ENCODE data around the gene SH3RF1.
"Not testable (repeated sequence)": the region's sequence is repeated elsewhere in the genome, so short reads cannot be mapped to it uniquely, and the experiment has no call there.

The SH3RF1 gene

DNA sequence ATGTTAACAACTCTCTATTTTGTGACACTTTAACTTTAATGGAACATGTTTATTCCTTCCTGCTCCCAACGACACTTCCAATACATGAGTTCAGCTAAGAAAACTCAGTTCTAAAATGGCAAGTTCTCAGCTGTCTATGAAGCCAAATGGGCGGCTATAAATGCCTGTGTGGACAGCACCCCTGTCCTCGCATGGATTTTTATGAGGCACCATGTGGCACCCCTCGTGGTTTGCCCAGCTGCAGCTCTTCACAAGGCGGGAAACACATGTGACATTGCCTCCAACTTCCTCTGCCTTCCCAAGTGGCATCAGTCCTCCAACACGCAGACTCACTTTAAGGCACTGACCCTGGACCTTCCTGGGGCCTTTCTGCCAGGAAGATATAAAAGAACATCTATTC is 48.0 kb downstream of the SH3RF1 start:
- no peak for DNase-seq

DNA sequence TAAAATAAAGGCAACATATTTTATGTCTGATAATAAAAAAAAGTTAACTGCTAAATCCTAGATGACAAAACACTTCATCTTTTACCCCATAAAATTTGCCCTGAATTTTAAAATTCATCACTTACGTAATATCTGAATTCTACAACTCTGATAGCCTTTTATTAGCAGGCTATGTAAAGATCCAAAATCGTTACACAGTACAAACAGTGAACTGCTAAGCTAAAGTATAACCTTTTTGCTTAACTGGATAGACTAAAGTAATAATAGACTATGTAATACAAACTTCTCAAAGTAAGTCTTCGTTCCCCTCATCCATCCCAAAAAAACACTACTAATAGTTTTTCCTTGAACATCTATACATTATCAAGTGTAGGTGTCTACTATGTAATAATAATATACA is 49.1 kb downstream of the SH3RF1 start:
- no peak for DNase-seq

DNA sequence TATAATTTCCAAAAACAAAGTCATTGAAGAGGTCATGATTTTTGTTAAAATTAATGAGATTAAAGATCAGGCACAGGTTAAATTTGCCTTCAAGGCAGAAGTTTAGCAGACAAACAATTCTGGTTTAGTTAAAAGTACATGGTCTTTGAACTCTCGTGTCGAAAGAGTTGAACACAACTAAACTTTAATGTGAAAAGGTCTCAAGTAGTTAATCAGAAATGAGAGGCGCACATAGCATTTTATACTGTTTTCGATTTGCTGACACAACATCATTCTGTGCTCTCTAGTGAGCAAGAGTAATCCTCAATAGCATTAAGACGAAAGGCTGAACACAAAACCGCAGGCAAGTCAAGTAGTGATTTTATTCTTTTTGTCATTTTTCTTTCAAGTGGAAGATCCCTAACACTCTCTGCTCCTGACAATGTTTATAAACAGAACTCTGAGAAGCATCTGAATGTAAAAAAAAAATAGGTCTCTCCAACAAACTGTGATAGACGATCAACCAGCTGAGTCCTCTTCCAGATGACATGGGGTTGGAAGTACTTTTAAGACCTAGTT is 49.8 kb downstream of the SH3RF1 start:
- no peak for DNase-seq

DNA sequence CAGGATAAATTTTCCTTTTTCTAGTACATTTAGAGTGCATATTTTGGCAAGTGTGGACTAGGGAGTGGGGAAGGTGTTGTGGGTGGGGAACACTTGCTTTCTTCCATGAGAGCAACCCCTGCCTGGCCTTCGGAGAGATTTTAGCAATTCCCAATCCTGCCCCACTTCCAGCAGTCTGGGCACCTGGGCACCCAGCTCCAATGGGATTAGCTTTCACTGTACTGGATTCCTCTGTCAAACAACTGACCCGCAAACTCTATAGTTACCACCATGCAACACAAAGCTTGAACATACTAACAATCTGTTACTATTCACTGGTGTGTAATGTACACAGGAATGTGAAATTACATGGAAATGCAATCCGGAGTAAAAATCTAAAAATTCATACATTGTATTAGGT is 50.3 kb downstream of the SH3RF1 start:
- DNase-seq: no peak

DNA sequence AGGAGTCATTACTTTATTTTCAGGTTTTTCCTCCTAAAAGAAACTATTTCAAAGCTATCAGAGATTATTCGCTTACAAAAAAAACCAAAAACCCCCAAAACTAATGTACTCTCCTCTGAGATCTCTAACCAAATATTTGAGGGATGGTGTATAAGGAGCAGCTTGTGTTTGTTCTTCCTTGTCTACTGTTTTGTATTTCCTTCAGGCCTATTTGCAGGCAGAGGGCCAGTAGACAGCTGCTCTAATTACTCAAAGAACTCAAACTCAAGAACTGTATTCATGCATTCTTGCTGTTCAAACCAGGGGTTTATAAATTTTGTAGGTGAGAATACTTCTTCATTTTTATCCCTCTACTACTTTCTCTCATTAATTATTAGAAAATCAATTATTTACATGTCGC is 51.3 kb downstream of the SH3RF1 start:
- no peak for DNase-seq

DNA sequence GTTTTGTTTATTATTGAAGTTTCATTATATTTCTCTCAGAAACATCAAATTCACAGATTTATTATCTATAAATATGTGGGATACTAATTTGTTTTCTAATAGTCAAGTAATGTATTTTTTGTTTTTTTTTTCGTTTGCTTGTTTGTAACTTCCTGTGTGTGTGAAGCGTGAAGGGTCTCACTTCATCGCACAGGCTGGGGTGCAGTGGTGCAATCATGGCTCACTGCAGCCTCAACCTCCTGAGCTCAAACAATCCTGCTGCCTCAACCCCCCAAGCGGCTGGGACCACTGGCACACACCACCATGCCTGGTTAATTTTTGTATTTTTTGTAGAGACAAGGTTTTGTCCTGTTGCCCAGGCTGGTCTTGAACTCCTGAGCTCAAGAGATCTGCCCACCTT is 55.1 kb downstream of the SH3RF1 start:
- no peak for DNase-seq

DNA sequence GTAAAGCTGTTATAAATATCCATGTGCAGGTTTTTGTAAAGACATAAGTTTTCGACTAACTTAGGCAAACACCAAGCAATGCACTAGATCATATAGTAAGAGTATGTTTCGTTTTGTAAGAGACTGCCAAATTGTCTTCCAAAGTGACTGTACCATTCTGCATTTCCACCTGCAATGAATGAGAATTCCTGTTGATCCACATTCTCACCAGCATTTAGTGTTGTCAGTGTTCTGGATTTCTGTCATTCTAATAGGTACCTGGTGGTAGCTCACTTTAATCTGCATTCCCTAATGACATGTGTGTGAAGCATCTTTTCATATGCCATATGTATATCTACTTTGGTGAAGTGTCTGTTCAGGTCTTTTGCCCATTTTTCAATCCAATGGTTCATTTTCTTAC is 57.8 kb downstream of the SH3RF1 start:
- no peak for DNase-seq

DNA sequence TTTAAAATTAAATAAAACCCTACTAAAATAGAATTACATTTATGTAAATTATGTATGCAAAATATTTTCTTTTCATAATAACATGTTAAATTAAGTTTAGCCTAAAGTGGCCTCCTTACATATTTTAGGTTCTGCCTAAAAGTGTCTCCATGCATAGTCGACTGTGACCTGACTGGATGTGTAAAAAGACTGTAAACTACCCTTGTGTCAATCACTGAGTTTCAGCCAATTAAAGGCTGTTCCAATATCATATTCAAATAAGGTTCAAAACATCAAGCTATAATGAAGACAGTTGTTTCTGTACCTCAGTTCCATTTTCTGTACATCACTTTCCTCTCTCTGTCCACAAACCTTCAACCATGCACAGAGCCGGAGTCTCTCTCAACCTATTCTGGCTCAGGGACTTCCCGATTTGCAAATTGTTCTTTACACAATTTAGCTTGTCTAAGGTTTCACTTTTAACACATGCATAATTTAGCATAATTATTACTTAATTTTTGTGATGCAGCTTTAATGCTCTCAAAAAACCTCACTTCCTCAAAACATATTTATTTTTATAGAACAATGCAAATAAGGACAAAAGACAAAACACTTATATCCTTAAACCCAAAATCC is 60.1 kb downstream of the SH3RF1 start:
- no peak for DNase-seq

DNA sequence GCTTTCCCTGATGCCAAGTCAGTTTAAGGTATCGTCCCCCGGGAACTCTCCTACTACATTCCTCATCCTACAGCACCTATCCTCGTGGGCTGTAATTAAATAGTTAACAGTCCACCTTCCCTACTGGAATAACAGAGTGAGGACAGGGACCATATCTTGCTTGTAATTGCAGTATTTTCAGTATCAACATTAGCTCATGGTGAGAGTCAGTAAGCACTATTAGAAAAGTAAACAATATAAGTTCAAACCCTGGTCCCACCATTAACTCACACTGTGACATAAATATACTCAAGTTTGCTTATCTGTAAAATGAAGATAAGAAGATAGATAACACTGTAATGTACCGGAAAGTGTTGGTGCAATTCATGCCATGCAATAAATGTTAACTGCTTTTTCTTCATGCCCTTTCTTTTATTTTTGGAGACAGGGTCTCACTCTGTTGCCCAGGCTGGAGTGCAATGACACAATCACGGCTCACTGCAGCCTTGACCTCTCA is 61.3 kb downstream of the SH3RF1 start:
- DNase-seq: no peak

DNA sequence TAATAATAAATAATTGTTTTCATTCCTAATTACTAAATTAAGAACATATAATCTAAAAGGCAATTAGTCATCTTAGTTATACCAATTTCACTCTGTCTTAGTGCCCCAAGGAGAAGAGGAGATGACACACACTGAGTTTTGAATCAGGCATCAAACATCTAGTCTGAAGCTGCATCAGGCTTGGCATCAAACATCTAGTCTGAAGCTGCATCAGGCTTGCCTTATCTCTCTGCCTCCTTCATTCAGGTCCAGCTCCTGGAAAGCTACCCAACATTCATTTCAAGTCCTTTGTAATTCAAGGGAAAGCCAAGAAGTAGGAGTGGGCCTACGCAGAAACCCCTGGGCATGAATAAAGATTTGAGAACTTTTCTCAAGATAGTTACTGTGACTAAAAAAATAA is 62.2 kb downstream of the SH3RF1 start:
- no peak for DNase-seq

DNA sequence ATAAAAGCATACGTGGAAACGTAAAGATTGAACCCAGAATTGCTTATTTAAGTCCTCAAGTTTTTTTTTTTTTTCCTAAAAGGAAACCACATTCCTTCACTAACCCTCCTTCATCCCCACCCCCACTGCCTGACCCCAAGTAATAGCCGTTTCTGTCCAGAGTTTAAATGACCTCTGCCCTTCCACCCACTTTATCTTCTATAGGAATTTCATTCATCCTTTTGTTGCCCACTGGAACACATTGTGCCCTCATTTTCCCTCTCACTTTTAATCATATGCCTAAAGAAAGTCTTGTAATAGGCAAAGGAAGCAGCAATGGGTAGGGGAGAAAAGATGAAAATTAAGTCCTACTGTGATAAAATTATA is 62.7 kb downstream of the SH3RF1 start:
- no peak for DNase-seq

DNA sequence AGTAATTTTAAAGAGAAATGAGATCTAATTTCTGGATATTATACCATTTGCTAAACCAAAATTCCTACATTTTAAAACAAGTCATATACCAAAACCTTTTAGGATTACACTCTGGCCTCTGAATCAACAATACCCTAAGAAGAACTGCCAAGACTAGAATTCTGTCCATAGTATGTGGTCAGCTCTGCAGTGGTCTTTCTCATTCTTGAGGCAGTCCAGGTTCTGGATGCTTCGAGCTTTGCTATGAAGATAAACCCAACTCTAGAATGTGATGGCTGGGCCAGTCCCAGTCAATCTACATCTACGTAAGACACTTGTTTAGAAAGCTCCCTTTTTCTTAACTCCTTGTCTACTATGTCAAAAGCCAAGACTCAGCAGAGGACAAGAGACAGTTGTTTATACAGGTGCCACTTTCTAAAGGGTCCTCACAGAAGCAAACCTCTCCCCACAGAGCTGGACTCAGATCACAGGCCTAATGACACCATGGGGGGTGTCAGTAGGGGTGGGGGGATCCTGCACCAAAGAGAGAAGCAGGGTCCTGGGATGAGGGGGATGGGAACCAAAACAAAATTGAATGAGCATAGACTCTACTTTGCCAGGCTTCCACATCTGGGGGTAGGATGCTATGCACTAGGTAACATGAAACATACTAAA is 63.2 kb downstream of the SH3RF1 start:
- no peak for DNase-seq

DNA sequence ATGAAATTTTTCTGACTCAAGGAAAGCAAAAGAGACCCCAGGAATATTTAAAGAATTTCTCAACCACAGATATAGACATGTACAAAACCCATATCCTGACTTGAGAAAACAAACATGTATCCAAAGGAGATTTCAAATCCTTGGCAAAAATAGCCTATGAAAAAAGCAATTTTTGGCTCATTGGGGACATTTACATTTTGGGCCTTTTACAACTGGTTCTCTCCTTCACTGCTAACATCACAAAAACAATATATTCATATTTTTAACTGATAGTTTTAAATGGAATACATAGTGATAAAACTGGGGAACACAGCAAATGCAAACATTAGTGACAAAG is 65.0 kb downstream of the SH3RF1 start:
- DNase-seq: no peak

DNA sequence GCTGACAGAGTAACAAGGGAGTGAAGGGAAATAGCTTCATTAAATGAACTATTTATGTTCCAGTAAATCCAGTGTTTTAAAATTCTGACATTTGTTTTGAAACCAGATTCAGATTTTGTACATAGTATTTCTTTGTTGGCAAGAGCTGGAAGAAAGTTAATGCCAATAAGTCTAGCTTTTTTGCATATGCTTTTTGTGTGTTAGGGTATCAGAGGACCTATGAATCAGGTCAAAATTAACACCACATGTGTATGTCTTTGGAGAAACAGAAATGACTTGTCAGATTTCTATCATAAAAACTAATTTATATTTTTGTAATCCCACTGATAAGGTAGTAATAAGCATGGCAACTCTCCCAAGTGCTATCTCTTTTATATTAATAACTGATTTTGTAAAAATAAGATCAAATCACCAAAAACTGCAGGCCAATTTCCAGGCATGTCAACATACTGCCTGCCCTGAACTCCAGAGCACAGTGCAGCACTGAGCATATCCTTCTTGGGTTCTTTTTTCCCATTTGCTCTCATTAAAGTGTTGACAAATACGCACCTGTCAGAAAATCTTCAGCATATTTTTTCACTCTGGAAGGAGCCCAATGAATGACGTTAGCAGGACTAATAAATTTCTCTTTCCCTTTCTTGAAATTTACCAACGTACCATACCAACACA is 65.5 kb downstream of the SH3RF1 start:
- no peak for DNase-seq

DNA sequence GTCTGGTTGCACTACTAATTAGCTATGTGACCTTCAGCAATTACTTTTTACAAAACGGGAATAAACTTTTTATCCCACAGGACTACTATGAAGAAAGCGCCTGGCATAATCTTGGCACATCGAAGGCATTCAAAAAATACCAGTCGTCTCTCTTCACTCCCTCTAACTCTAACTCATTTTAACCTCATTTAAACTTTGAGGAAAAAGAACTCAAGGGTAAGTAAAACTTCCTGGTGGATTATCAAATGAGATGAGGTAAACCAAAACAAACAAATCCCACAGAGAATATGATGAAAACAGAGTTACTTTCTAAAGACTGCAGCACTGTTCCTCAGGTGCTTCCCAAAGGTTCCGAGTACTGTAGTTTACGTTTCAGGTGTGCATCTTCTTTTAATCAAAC is 66.9 kb downstream of the SH3RF1 start:
- no peak for DNase-seq

DNA sequence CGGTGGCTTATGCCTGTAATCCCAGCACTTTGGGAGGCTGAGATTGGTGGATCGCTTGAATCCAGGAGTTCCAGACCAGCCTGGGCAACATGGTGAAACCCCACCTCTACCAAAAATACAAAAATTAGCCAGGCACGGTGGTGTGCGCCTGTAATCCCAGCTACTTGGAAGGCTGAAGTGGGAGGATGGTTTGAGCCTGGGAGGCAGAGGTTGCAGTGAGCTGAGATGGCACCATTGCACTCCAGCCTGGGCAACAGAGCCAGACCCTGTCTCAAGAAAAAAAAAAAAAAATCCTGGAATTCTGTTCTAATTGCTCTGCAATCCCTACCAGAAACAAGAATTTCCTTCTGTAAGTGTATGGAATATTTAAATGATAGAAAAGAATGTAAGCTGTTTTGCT is 67.5 kb downstream of the SH3RF1 start:
- not testable (repeated sequence) for DNase-seq

DNA sequence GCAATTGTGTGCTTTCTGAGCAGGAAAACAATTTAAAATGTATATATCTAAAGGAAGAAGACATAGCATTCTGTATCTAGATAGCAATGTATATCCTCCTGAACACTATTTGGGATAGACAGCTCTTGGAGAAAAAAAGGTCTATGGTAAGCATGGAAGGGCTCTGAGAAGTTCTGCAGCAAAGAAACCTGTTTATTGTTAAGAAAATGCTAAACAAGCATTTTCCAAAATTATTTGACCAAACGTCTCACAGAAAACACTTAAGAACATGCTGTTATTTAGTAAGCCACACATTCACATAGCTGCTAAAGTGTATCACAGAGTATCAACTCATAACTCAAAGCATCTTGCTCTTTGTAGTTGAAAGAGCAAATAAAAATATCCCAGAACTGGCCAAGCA is 67.9 kb downstream of the SH3RF1 start:
- no peak for DNase-seq

DNA sequence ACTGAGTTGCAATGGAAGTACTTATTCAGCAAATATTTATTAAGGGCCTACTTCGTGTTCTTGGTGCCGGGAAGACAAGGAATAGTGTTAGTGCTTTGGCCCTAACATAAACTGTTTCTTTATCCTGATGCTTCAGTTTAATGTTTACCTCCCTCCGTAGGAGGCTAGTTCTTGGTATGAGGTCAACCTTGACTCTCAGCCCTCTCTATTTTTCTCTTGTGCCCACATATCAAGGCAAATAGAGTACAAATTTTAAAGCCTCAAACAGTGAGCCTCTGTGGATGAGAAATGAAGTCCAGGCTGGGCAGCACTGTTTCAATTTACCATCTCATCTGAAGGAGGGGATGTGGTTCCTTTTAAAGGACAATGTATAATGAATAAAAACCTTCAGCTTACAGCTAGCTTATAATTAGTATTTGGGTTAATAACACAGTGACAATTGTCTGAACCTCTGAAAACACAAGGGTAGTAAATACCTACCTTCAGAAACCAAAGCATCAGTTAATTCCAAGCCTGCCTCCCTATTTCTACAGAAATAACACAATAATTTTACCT is 68.5 kb downstream of the SH3RF1 start:
- no peak for DNase-seq

DNA sequence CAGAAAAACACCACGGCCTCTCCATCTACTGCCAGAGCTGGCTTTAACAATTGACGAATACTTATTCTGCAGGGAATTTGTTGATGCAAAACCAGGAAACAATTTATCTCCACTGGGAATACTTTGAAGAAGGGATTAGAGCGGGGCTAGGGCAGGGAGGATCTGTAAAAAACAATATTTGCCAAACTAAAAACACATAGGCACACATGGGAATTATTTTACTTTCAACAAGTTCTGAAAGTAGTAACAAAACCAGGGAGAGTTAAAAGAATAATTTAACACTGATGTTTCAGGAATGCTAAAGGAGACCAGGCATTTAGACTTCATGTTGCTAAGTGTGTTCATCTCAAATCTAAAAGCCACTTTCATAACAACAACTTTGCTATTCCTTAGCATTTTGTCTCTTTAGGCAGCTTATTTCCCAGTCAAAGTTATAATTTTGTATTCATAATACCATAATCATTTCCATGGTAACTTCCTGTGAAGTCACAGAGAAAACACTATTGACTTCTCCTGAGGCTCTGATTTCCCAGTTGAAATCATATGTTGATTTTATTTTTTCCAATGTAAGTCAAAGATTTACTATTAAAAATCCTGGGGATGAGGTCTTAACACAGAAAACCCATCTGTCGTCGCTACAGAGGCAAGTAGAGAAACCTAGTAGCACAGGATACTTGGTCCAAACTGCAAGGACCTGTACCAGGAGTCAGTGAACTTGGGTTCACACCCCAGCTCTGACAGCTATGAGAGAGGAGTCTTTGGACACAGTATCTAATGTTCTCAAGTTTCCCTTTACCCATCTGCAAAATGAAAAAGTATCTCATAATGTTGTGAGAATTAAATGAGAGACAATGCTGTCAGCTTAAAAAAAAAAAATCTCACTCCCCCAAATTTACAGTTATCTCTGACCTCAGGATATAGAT is 69.3 kb downstream of the SH3RF1 start:
- no peak for DNase-seq

DNA sequence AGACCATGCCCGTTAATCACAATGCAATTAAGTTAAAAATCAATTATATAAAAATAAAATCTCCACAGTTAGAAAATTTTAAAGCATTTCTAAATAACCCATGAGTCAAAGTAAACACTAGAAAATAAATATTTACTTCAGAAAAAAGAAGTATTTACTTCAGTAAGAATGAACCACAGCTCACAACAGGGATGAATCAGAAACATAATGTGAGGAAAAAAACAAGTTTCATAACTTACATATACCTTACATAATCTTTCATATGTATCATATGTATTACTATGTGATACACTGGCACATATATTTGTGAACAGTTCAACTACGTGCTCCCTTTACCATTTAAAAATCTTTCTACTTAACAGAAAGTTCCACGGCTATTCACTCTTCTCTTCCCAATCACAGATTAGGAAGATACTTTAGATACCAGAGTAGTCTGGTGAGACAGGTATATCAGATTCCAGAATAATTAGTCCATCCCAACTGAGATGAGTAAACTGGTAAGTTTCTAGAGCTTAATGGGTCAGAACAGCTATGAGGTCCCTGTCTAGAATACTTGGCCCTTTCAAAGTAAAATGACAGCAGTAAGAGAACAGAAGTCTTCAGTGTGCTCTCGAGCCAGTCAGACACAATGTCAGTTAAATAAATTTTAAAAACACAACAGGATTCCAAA is 70.3 kb downstream of the SH3RF1 start:
- DNase-seq: no peak

DNA sequence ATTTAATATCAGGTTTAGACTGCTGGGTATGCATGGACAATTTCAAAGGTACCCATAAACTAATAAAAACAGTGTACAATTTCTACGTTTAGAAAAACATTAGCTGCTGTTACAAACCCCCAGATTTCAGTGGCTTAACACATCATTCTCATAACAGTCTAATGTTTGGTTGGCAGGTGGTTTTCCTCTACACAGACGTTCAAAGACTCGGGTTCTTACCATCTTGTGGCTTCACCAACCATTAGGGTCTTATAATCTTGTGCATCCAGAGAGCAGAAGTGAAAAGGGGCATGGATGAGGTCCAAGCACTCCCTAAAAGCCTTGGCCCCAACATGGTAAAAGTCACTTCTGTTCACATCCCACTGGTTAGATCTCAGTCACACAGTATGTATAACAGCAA is 71.6 kb downstream of the SH3RF1 start:
- DNase-seq: no peak

DNA sequence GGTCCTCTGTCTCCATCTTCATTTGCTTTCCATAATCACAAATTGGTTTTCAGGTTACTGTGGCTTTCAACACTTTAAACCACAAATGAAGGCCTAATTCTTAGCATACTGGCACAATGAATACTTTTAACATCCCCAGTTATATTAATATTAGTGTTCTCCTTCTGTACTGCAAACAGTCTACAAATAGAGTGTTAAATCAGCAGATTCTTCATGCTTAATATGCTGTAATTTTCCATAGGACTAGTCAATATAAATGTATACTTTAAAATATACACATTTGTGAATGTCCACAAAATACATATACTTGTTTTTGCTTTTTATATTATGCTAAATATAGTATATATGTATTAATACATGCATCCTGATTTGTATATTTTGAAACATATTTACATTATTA is 72.6 kb downstream of the SH3RF1 start:
- no peak for DNase-seq
